A673 (cell line): ENCODE measurements around the gene COL4A2.

Source experiments
- EZH2 ChIP-seq: fragments of 200-600 bp; sonication (generic); IDR thresholded peaks from 2 replicates; pipeline ENCODE4 v1.6.1; 2017; ENCODE audit warnings: borderline replicate concordance, low read depth, mild to moderate bottlenecking, mixed read lengths, antibody characterized with exemption, low read length; ENCODE audit not compliant: poor library complexity, severe bottlenecking
- TF ChIP-seq, protein P1 (sequence below): fragments of 300-800, 200-600 bp; sonication (generic); conservative IDR thresholded peaks from 2 replicates; pipeline ENCODE4 v1.5.1; 2017; ENCODE audit warnings: low read depth, mild to moderate bottlenecking, antibody characterized with exemption, low read length, moderate library complexity, mixed read lengths

DNA sequence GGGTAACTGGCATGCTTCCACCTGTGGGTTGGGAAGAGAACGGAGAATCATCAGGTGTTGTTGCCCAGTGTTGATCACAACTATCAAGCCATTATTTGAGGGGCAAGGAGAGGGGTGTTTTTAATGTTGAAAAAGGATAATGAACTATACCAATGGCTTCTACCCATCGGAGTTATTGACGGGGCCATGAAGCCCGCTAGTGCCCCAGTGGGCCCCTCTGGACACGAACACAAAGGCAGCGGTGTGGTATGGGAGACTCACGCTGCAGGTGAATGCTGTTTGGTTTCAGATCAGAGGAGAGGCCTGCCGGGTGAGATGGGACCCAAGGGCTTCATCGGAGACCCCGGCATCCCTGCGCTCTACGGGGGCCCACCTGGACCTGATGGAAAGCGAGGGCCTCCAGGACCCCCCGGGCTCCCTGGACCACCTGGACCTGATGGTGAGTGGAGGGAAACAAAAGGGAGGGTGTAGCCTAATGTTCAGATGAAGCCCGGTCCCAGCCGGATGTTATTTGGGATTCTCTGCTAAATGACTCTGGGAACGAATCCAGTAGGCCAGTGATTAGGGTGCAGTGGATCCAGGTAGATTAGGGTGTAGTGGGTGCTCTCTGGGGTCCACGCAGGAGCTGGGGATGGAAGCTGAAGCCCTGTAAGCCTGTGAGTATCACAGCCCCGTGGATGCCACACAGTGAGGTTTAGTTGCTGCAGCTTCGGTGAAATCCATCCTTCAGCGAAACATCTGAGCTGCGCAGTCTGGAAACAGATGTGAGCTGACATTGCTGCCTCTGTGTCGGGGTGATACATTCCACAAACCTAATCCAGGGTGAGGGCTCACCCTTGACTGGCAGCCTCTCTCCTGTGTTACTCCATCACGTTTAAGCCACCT is 143.2 kb downstream of the COL4A2 start:
- TF ChIP-seq, protein P1, sequence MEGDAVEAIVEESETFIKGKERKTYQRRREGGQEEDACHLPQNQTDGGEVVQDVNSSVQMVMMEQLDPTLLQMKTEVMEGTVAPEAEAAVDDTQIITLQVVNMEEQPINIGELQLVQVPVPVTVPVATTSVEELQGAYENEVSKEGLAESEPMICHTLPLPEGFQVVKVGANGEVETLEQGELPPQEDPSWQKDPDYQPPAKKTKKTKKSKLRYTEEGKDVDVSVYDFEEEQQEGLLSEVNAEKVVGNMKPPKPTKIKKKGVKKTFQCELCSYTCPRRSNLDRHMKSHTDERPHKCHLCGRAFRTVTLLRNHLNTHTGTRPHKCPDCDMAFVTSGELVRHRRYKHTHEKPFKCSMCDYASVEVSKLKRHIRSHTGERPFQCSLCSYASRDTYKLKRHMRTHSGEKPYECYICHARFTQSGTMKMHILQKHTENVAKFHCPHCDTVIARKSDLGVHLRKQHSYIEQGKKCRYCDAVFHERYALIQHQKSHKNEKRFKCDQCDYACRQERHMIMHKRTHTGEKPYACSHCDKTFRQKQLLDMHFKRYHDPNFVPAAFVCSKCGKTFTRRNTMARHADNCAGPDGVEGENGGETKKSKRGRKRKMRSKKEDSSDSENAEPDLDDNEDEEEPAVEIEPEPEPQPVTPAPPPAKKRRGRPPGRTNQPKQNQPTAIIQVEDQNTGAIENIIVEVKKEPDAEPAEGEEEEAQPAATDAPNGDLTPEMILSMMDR, result no peak
- no peak for TF ChIP-seq EZH2
